Stimulated activated CD8-positive, alpha-beta memory T cell treated with anti-CD3 and anti-CD28 coated beads, Interleukin-12 subunit alpha, Interleukin-12 subunit beta, amount 100 ng/mL, for 1 hour (primary cell): ENCODE data around the gene EBF3.

Source experiments
- DNase-seq: peaks from one replicate; pipeline ENCODE4 v3.0.0-alpha.2; 2020; ENCODE audit warnings: low read depth

EBF3 gene, protein sequence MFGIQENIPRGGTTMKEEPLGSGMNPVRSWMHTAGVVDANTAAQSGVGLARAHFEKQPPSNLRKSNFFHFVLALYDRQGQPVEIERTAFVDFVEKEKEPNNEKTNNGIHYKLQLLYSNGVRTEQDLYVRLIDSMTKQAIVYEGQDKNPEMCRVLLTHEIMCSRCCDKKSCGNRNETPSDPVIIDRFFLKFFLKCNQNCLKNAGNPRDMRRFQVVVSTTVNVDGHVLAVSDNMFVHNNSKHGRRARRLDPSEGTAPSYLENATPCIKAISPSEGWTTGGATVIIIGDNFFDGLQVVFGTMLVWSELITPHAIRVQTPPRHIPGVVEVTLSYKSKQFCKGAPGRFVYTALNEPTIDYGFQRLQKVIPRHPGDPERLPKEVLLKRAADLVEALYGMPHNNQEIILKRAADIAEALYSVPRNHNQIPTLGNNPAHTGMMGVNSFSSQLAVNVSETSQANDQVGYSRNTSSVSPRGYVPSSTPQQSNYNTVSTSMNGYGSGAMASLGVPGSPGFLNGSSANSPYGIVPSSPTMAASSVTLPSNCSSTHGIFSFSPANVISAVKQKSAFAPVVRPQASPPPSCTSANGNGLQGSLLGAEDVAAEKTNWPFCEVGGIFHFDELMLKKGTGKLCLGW

GRCh38 chr10:129963641-129964501, at the start of gene EBF3:
EBF3 (minus strand) TSS chr10:129964274; CDS start chr10:129963768, 506 bp downstream.
- no peak for DNase-seq

DNA sequence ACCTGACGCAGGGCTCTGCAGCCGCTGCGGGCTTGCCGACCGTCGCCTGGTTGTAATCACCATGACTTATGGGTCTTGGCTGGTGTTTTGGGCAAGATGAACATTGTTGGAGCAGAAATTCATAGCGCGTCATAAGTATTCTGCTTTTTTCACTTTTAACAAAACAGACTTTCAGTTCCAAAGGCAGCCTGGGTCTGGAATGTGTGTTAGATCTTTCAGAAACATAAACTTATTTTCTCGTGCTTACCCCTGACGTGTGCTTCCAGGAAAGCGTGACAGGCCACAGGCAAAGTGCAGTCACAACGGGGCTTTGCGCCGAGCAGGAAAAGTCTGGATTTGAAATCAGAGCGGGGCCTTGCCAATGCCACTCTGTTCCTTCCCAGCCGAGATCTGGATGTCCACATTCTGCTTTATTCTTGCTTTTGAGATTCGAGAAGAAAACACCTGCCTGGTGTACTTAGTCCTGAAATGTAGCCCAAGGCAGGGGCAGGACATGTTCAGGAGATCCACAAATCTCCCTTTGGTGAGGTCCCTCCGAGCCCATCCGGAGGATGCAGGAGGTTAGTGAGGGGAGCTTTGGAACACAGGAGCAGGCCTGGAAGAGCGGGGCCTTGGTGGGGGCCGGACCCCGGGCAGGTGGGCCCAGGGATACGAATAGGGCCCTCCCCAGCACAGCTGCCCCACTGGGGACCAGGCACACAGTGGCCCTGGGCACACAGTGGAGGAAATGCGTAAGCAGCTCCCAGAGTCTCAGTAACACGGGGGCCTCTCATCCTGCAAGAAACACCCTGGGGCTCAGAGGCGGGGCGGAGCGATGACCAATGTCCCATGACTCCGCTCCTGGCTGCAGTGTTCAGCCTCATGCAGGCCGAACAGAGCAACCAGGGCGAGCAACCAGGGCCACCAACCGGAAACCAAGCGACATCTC, 49.5 kb upstream of the EBF3 start:
- no peak for DNase-seq

DNA sequence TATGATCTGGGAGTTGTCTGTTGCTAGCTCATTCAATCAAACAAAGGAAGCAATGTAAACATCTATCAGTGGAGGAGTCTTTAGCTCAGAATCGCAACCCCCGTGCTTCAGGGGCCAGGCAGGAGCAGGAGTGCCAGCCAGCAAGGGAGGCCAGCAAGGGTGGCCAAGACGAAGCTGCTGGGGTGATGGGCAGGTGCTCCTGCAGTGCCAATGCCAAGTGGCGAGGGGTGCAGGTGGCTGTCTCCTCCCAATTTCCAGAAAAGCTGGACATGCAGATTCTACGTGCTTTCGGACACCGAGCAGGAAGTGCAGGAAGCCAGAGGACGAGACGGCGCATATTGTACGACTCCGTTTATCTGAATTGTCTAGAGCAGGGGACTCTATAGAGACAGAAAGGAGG, 48.1 kb upstream of the EBF3 start:
- DNase-seq: no peak

DNA sequence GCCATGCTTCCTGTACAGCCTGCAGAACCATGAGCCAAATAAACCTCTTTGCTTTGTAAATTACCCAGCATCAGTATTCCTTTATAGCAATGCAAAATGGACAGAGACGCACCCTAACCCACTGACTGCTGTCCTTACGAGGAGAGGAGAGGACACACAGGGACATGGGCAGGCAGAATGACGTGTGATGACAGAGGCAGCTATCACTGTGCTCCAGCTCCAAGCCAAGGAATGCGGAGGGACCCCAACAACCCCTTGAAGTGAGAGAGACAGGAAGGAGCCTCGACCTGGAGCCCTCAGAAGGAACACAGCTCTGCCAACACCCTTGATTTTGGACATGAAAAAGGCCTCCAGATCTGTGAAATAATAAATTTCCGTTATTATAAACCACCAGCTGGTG, 46.6 kb upstream of the EBF3 start:
- no peak for DNase-seq

- DNase-seq: no peak
Measured at GRCh38 chr10:130009228-130009627, 45.2 kb upstream of the EBF3 start.

- DNase-seq: no peak
Measured at GRCh38 chr10:130003787-130004613, 39.9 kb upstream of the EBF3 start.

- no peak for DNase-seq
Measured at GRCh38 chr10:130003166-130003565, 39.1 kb upstream of the EBF3 start.

GRCh38 chr10:130002606-130003005, 38.5 kb upstream of the EBF3 start:
- DNase-seq: no peak

- DNase-seq: no peak
Measured at GRCh38 chr10:130000918-130001317, 36.8 kb upstream of the EBF3 start.

DNA sequence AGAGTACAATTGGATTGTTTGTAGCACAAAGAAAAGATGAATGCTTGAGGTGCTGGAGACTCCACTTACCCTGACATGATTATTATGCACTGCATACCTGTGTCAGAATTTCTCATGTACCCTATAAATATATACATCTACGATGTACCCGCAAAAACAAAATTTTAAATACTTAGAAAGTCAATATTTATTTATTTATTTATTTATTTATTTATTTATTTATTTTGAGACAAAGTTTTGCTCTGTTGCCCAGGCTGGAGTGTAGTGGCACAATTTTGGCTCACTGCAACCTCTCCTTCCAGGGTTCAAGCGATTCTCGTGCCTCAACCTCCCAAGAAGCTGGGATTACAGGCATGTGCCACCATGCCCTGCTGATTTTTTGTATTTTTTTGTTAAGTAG, 35.1 kb upstream of the EBF3 start:
- no peak for DNase-seq

DNA sequence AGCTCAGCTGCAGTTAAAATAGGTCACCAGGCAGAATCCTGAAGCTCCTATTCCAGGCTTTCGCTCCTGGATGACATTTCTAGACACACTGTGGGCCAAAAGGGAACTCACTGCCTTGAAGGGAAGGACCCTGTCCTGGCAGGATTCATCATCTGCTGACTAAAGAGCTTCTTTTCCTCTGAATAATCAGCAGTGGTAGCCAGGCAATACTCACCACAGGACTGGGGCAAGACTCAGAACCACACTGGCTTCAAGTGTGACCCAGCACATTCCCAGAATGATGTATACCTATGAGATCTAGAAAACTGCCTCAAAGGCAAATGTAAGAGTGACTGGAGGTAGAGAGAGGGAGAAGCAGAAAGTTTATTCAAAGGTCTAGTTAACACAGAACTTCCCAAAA, 29.5 kb upstream of the EBF3 start:
- no peak for DNase-seq

DNA sequence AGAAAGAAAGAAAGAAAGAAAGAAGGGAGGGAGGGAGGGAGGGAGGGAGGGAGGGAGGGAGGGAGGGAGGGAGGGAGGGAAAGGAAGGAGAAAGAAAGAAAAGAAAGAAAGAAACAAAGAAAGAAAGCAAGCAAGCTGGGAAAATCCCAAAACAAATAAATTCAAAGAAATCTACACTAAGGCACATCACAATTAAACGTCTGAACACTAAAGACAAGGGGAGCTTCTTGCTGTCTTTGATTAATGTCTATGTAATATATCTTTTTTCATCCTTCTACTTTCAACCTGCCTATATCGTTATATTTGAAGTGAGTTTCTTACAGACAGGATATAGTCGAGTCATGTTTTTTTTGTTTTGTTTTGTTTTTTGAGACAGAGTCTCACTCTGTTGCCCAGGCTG, 28.3 kb upstream of the EBF3 start:
- no peak for DNase-seq

- DNase-seq: no peak
Measured at GRCh38 chr10:129982825-129983224, 18.8 kb upstream of the EBF3 start.

- no peak for DNase-seq
Measured at GRCh38 chr10:129978980-129979379, 14.9 kb upstream of the EBF3 start.

- no peak for DNase-seq
Measured at GRCh38 chr10:129978322-129978721, 14.2 kb upstream of the EBF3 start.

- DNase-seq: no peak
Measured at GRCh38 chr10:129977794-129978193, 13.7 kb upstream of the EBF3 start.

GRCh38 chr10:129973674-129974059, 9.6 kb upstream of the EBF3 start:
- DNase-seq: no peak

DNA sequence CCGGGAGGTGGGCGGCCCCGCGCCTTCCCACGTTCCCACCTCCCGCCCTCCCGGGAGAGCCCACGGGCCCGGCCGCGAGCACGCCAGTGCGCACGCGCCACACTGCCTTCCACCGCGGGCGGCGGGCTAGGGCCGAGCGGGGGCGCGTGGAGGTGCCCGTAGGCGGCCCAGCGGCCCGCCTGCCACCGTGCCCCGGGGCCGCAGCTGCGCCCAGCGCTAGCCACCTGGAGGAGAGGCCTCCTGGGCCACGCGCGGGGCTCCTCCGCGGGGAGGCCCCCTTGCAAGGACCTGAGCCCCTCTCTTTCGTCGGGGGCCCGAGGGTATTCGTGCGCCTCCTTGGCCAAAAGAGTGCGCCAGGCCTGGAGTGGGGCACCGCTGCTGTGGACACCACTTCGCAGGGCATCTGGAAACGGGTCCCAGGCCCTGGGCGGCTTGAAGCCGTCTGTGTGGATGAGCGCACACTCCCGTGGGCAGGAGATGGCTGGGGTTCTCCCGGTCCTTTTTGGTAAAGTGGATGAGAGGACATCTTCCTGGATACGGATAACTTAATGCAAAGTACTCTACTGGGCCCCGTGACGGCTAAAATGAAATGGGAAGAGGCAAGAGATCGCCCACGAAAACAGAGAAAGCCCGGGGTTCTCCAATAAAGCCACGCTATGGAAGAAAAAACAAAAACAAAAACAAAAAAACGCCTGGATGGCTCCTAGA, 9.0 kb upstream of the EBF3 start:
- DNase-seq: no peak

- no peak for DNase-seq
Measured at GRCh38 chr10:129972145-129972965, 8.3 kb upstream of the EBF3 start.
